A549 (cell line): ENCODE data around the gene DNAJB12. TPM values are rescaled to one million over a fixed set of nuclear protein-coding genes. Genes with fewer than 3 reads are reported as not detected.

Experiments used
- ATAC-seq, 2 experiments: fragments of 200-7000 bp in 1 of 2; fragments of >200 bp in 1 of 2; cut with Nextera tagmentation in 1 of 2; cut with Tn5 transposase in 1 of 2; 3 replicates each; pipeline versions ENCODE4 v1.8.0 to v1.9.1; 2018 to 2020; ENCODE audit warnings: mild to moderate bottlenecking in 1 of 2, moderate library complexity in 1 of 2
- CTCF ChIA-PET: fragments of 300-600 bp; sonication (Branson Sonifier 250); formaldehyde crosslinking; extraction: SDS; loops from one replicate; lab custom pipeline; 2021; ENCODE audit warnings: antibody characterized with exemption, inconsistent platforms; lab: Yijun Ruan, JAX
- POLR2A ChIA-PET: fragments of 350-600 bp; formaldehyde crosslinking; extraction: SDS; loops from one replicate; lab custom pipeline; 2021; ENCODE audit warnings: antibody characterized with exemption, inconsistent platforms; lab: Yijun Ruan, JAX
- DNase-seq, 2 experiments: peaks; one replicate each; pipeline versions ENCODE4 v3.0.0 to v3.0.0-alpha.2; 2011 to 2016; ENCODE audit warnings: low read depth in 1 of 2, low spot score in 1 of 2
- FAIRE-seq: peaks from 2 replicates; lab custom pipeline; 2011; peaks lifted over from hg19 to GRCh38; lab: Jason Lieb, UNC
- H3K27ac ChIP-seq, 2 experiments: fragments of >200 bp; sonication (Bioruptor Twin); formaldehyde crosslinking; 3 replicates each; pipeline ENCODE4 v1.5.1; 2016 to 2017
- H3K4me1 ChIP-seq: fragments of >200 bp; sonication (Bioruptor Twin); formaldehyde crosslinking; 3 replicates; pipeline ENCODE4 v1.6.1; 2016
- H3K4me2 ChIP-seq: fragments of >200 bp; sonication (Bioruptor Twin); formaldehyde crosslinking; 3 replicates; pipeline ENCODE4 v1.6.1; 2016
- H3K4me3 ChIP-seq: fragments of >200 bp; sonication (Bioruptor Twin); formaldehyde crosslinking; 3 replicates; pipeline ENCODE4 v1.5.1; 2016
- H3K9me3 ChIP-seq: fragments of >200 bp; sonication (Bioruptor Twin); formaldehyde crosslinking; 3 replicates; pipeline ENCODE4 v1.6.1; 2016
- CBX2 ChIP-seq: fragments of 200-600 bp; sonication (generic); IDR thresholded peaks from 2 replicates; pipeline ENCODE4 v1.6.1; 2016; ENCODE audit warnings: low read depth, mild to moderate bottlenecking, borderline replicate concordance
- CEBPB ChIP-seq, 2 experiments: fragments of >200 bp in 1 of 2; sonication (Bioruptor Twin) in 1 of 2; formaldehyde crosslinking in 1 of 2; IDR thresholded peaks; 2 replicates each; pipeline ENCODE4 v1.6.1; 2012 to 2016
- CHD2 ChIP-seq: fragments of 150-350 bp; IDR thresholded peaks from 2 replicates; pipeline ENCODE4 v1.6.1; 2014; ENCODE audit warnings: low read length; ENCODE audit not compliant: partially characterized antibody
- CHD4 ChIP-seq: fragments of 200-600 bp; sonication (generic); IDR thresholded peaks from 2 replicates; pipeline ENCODE4 v1.6.1; 2016; ENCODE audit warnings: antibody characterized with exemption, mild to moderate bottlenecking, borderline replicate concordance
- HOXA7 ChIP-seq: fragments of 250-450 bp; sonication (Bioruptor Pico); IDR thresholded peaks from 2 replicates; pipeline ENCODE4 v1.5.0; 2020; ENCODE audit warnings: mild to moderate bottlenecking, moderate library complexity
- HOXB13 ChIP-seq: fragments of 250-450 bp; sonication (Bioruptor Pico); IDR thresholded peaks from 2 replicates; pipeline ENCODE4 v1.5.0; 2020; ENCODE audit warnings: low read depth, mild to moderate bottlenecking, moderate library complexity
- JUNB ChIP-seq: fragments of >200 bp; sonication (Bioruptor Twin); formaldehyde crosslinking; IDR thresholded peaks from 2 replicates; pipeline ENCODE4 v1.6.1; 2016
- KDM1A ChIP-seq: fragments of 200-600 bp; sonication (generic); IDR thresholded peaks from 2 replicates; pipeline ENCODE4 v1.6.1; 2016; ENCODE audit warnings: low read depth, mild to moderate bottlenecking
- MYC ChIP-seq: IDR thresholded peaks from 2 replicates; pipeline ENCODE4 v1.6.1; 2012; ENCODE audit warnings: mild to moderate bottlenecking, inconsistent platforms, low read length, improper control_type of control experiment, borderline replicate concordance
- RNF2 ChIP-seq: fragments of 200-600 bp; sonication (generic); IDR thresholded peaks from 2 replicates; pipeline ENCODE4 v1.6.1; 2016; ENCODE audit warnings: low read depth, mild to moderate bottlenecking, antibody characterized with exemption, moderate library complexity, borderline replicate concordance
- SREBF2 ChIP-seq: fragments of 450-650 bp; IDR thresholded peaks from 2 replicates; pipeline ENCODE4 v1.6.1; 2014; ENCODE audit warnings: mild to moderate bottlenecking, moderate library complexity
- TFCP2L1 ChIP-seq: fragments of 250-450 bp; sonication (Bioruptor Pico); IDR thresholded peaks from 2 replicates; pipeline ENCODE4 v1.5.0; 2021; ENCODE audit warnings: mild to moderate bottlenecking
- ZNF302 ChIP-seq: fragments of 250-450 bp; sonication (Bioruptor Pico); IDR thresholded peaks from 2 replicates; pipeline ENCODE4 v1.9.0; 2021; ENCODE audit warnings: inconsistent platforms, mild to moderate bottlenecking, moderate library complexity
- ZSCAN20 ChIP-seq: fragments of 250-450 bp; sonication (Bioruptor Pico); IDR thresholded peaks from 2 replicates; pipeline ENCODE4 v1.8.0; 2022; ENCODE audit warnings: mild to moderate bottlenecking, moderate library complexity
- WGBS: methylation state at CpG from one replicate; pipeline ENCODE4 v1.1.6; 2017; ENCODE audit errors: missing lambda C conversion rate; 5-methylcytosine and 5-hydroxymethylcytosine counted together
- polyA plus RNA-seq, 4 experiments: library from polyadenylated mRNA; depleted of rRNA in 3 of 4; stranded (reverse); fragments of >200 nt; fragmentation: RNase III in 1 of 4; extraction: RNeasy Plus Mini Kit Qiagen cat#74134 plus additional on column Dnase treatment in 1 of 4; gene quantifications; 2 replicates in 3 of 4; 3 replicates in 1 of 4; pipeline ENCODE4 v1.2.3, GENCODE V29; 2011 to 2017
- TF ChIP-seq, protein P1 (sequence below): IDR thresholded peaks from 2 replicates; pipeline ENCODE4 v1.6.1; 2012; ENCODE audit warnings: low read depth, borderline replicate concordance
- TF ChIP-seq, protein P2 (sequence below): IDR thresholded peaks from 2 replicates; pipeline ENCODE4 v1.6.1; 2012
- TF ChIP-seq, protein P3 (sequence below): fragments of 450-650 bp; IDR thresholded peaks from 2 replicates; pipeline ENCODE4 v1.6.1; 2014; ENCODE audit warnings: antibody characterized with exemption
- TF ChIP-seq, protein P4 (sequence below): fragments of >200 bp; sonication (Bioruptor Twin); formaldehyde crosslinking; IDR thresholded peaks from 2 replicates; pipeline ENCODE4 v1.6.1; 2016
- TF ChIP-seq, protein P5 (sequence below): fragments of 250-450 bp; sonication (Bioruptor Pico); IDR thresholded peaks from 2 replicates; pipeline ENCODE4 v1.5.0; 2020; ENCODE audit warnings: low read depth, mild to moderate bottlenecking, moderate library complexity

The DNAJB12 gene
- polyA plus RNA-seq, 2 of the 4 experiments (the other 2 are of a cell fraction): 21.5 to 26.7 TPM

DNA sequence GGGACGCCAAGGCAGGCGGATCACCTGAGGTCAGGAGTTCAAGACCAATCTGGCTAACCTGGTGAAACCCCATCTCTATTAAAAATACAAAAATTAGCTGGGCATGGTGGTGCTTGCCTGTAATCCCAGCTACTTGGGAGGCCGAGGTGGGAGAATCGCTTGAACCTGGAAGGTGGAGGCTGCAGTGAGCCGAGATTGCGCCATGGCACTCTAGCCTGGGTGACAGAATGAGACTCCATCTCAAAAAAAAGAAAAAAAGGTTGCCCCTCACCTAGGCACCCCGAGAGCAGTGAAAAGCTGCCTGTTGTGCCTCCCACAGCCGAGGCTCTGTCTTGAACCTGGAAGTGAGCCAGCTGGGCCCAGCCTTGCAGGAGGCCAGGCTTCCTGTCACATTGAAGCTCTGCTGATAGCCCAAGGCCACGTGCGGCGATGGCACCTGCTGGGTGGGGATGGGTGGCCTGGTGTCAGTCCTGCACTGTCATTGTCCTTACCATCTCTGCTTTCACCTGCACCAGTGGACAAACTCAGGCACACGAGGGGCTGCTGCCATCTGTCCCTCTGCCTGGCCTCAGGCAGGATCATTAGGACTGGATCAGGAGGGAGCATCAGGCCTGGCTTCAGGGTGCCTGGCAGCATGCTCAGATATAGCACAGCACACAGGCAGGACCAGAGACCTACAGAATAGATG, 37.8 kb downstream of the DNAJB12 start:
- ChIA-PET POLR2A (interaction anchor here (2.3 kb wide), 1 partner anchor 19 kb away, joined by 16 read pairs; no protein-coding TSS in a partner anchor), CTCF (interaction anchor here (0.6 to 6.9 kb wide), 3 partner anchors 12 to 487 kb away, joined by 3 to 44 read pairs (median 15); no protein-coding TSS in a partner anchor)
- ATAC-seq (no peak), FAIRE-seq (no peak), DNase-seq (peak in 1 of 2 experiments; percentile 54)
- Histone ChIP-seq H3K4me2 (peak overlapping the region; percentile 58), H3K4me3 (no peak overlapping the region), H3K9me3 (no peaks in the 10 kb centered on the region), H3K27ac (peak overlapping the region; percentile 98 to 99), H3K4me1 (peaks cover 75% of the 10 kb centered on the region)
- TF ChIP-seq, protein P1, sequence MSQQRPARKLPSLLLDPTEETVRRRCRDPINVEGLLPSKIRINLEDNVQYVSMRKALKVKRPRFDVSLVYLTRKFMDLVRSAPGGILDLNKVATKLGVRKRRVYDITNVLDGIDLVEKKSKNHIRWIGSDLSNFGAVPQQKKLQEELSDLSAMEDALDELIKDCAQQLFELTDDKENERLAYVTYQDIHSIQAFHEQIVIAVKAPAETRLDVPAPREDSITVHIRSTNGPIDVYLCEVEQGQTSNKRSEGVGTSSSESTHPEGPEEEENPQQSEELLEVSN: peak; percentile 18; the same call in 1 of the 2 replicates
- TF ChIP-seq ZSCAN20 (CRISPR knock-in tag): 0 out of 2 replicates have a peak, but pooled peaks have one; percentile 25
- peak in 1 of 2 experiments; percentile 64; a peak in 2 of 4 replicates for TF ChIP-seq CEBPB (IDR thresholded peaks at IDR 0.05)
- TF ChIP-seq, protein P2, sequence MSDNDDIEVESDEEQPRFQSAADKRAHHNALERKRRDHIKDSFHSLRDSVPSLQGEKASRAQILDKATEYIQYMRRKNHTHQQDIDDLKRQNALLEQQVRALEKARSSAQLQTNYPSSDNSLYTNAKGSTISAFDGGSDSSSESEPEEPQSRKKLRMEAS: peak; percentile 61
- peak; percentile 81 for TF ChIP-seq HOXB13 (CRISPR knock-in tag)
- no peak for TF ChIP-seq CBX2
- TF ChIP-seq, protein P3, sequence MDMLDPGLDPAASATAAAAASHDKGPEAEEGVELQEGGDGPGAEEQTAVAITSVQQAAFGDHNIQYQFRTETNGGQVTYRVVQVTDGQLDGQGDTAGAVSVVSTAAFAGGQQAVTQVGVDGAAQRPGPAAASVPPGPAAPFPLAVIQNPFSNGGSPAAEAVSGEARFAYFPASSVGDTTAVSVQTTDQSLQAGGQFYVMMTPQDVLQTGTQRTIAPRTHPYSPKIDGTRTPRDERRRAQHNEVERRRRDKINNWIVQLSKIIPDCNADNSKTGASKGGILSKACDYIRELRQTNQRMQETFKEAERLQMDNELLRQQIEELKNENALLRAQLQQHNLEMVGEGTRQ: no peak
- WGBS: 68% methylated on average over 11 of the region's 12 CpGs

DNA sequence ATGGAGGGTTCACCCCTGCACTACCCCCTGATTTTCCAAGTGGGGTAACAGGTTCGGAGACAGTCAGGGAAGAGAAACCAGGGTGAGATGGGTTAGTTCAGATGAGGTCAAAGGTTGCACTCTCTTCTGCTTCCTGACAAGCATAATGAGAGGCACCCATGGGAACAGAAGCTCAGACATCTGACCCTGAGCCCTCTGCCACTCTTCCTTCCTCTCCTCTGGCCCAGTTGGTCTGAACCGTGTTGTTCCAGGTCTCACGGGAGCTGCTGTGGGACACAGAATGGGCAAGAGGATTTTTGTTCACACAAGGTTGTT, 38.4 kb downstream of the DNAJB12 start:
- H3K4me3 ChIP-seq: no peak overlapping the region
- H3K9me3 ChIP-seq: no peaks in the 10 kb centered on the region
- H3K4me1 ChIP-seq: peaks cover 70% of the 10 kb centered on the region
- H3K27ac ChIP-seq: peak overlapping the region; percentile 98 to 99
- ChIA-PET POLR2A (interaction anchor here (1.3 to 2.3 kb wide), 4 partner anchors 18 to 44 kb away, joined by 4 to 16 read pairs (median 10); partner anchors contain the start of gene DDIT4), CTCF (interaction anchor here (0.6 to 6.9 kb wide), 5 partner anchors 13 to 487 kb away, joined by 3 to 44 read pairs (median 4); no protein-coding TSS in a partner anchor)
- peak overlapping the region; percentile 58 for H3K4me2 ChIP-seq
- WGBS: 90% methylated on average over 3 of the region's 3 CpGs
- DNase-seq (no peak), ATAC-seq (no peak), FAIRE-seq (no peak)
- TF ChIP-seq KDM1A: no peak
- TF ChIP-seq SREBF2: no peak
- TF ChIP-seq JUNB: no peak
- TF ChIP-seq, protein P4, sequence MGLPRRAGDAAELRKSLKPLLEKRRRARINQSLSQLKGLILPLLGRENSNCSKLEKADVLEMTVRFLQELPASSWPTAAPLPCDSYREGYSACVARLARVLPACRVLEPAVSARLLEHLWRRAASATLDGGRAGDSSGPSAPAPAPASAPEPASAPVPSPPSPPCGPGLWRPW: no peak
- no peak for TF ChIP-seq HOXA7
- TF ChIP-seq, protein P5, sequence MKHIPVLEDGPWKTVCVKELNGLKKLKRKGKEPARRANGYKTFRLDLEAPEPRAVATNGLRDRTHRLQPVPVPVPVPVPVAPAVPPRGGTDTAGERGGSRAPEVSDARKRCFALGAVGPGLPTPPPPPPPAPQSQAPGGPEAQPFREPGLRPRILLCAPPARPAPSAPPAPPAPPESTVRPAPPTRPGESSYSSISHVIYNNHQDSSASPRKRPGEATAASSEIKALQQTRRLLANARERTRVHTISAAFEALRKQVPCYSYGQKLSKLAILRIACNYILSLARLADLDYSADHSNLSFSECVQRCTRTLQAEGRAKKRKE (CRISPR knock-in tag): no peak
- no peak for TF ChIP-seq MYC
- TF ChIP-seq TFCP2L1 (CRISPR knock-in tag): no peak
- TF ChIP-seq CHD2: no peak
- TF ChIP-seq, protein P3: no peak
- no peak for TF ChIP-seq CHD4
- TF ChIP-seq RNF2: no peak
- no peak for TF ChIP-seq ZNF302 (CRISPR knock-in tag)
